ENCODE data around the gene METTL26.

The METTL26 gene

GRCh38 chr16:596736-597060, 39.4 kb downstream of the METTL26 start:
- no peak overlapping the region for H3K4me3 ChIP-seq (ENCODE audit: low read length)
- DNase-seq (ENCODE audit: low read depth), result no peak

GRCh38 chr16:595942-596735, 40.0 kb downstream of the METTL26 start:
- DNase-seq (ENCODE audit: low read depth), result no peak
- no peak for TF ChIP-seq CTCF (conservative IDR thresholded peaks at IDR 0.05; ENCODE audit: low read length)
- H3K4me3 ChIP-seq (ENCODE audit: low read length), result no peak overlapping the region

More at GRCh38 chr16:596736-597060, 39.4 kb downstream of the METTL26 start:
- TF ChIP-seq CTCF (conservative IDR thresholded peaks at IDR 0.05; ENCODE audit: low read length), result no peak

- DNase-seq (ENCODE audit: low read depth), result no peak
- TF ChIP-seq CTCF (conservative IDR thresholded peaks at IDR 0.05; ENCODE audit: low read length), result no peak
- no peak overlapping the region for H3K4me3 ChIP-seq (ENCODE audit: low read length)
These were observed 41.0 kb downstream of the METTL26 start for GRCh38 chr16:595094-595528.

GRCh38 chr16:593807-594206, 42.3 kb downstream of the METTL26 start:
- no peak for DNase-seq (ENCODE audit: low read depth)
- TF ChIP-seq CTCF (conservative IDR thresholded peaks at IDR 0.05; ENCODE audit: low read length), result no peak
- no peak overlapping the region for H3K4me3 ChIP-seq (ENCODE audit: low read length)

GRCh38 chr16:593406-593805, 42.7 kb downstream of the METTL26 start:
- no peak for TF ChIP-seq CTCF (conservative IDR thresholded peaks at IDR 0.05; ENCODE audit: low read length)
- no peak for DNase-seq (ENCODE audit: low read depth)
- no peak overlapping the region for H3K4me3 ChIP-seq (ENCODE audit: low read length)

GRCh38 chr16:592518-593306, 43.4 kb downstream of the METTL26 start:
- TF ChIP-seq CTCF (conservative IDR thresholded peaks at IDR 0.05; ENCODE audit: low read length), result no peak
- H3K4me3 ChIP-seq (ENCODE audit: low read length), result no peak overlapping the region
- peak; percentile 43 for DNase-seq (ENCODE audit: low read depth)

Data from AG10803 (cell line).